Islet of Langerhans (tissue), 1 donor: Measurements from ENCODE around the gene CDKAL1.
"Not testable (repeated sequence)": the region's sequence is repeated elsewhere in the genome, so short reads cannot be mapped to it uniquely, and the experiment has no call there.

Experiments used
- FAIRE-seq: peaks from one replicate; lab custom pipeline; 2011; peaks lifted over from hg19 to GRCh38; lab: Jason Lieb, UNC

Gene CDKAL1

GRCh38 chr6:20554817-20555216 lies 20.6 kb downstream of the CDKAL1 start:
- no peak for FAIRE-seq

GRCh38 chr6:20559924-20560551 lies 25.8 kb downstream of the CDKAL1 start:
- FAIRE-seq, result peak; percentile 74

GRCh38 chr6:20563377-20563776 lies 29.1 kb downstream of the CDKAL1 start:
- no peak for FAIRE-seq

- FAIRE-seq, result peak; percentile 100
These were observed 30.0 kb downstream of the CDKAL1 start for GRCh38 chr6:20564269-20564668.

- no peak for FAIRE-seq
These were observed 30.5 kb downstream of the CDKAL1 start for GRCh38 chr6:20564777-20565176.

GRCh38 chr6:20565342-20565741 lies 31.1 kb downstream of the CDKAL1 start:
- no peak for FAIRE-seq

GRCh38 chr6:20566109-20566508 lies 31.9 kb downstream of the CDKAL1 start:
- FAIRE-seq, result no peak

- FAIRE-seq, result no peak
These were observed 34.8 kb downstream of the CDKAL1 start for GRCh38 chr6:20569000-20569610.

- FAIRE-seq, result no peak
These were observed 37.0 kb downstream of the CDKAL1 start for GRCh38 chr6:20571261-20571660.

- no peak for FAIRE-seq
These were observed 38.0 kb downstream of the CDKAL1 start for GRCh38 chr6:20572288-20572687.

- FAIRE-seq, result peak; percentile 27
These were observed 38.7 kb downstream of the CDKAL1 start for GRCh38 chr6:20572940-20573339.

- no peak for FAIRE-seq
These were observed 40.1 kb downstream of the CDKAL1 start for GRCh38 chr6:20574355-20574754.

GRCh38 chr6:20575125-20575524 lies 40.9 kb downstream of the CDKAL1 start:
- FAIRE-seq, result no peak

GRCh38 chr6:20575704-20576451 lies 41.6 kb downstream of the CDKAL1 start:
- no peak for FAIRE-seq

- FAIRE-seq, result no peak
These were observed 43.0 kb downstream of the CDKAL1 start for GRCh38 chr6:20577173-20577688.

- FAIRE-seq, result no peak
These were observed 46.8 kb downstream of the CDKAL1 start for GRCh38 chr6:20581070-20581469.

- FAIRE-seq, result no peak
These were observed 48.6 kb downstream of the CDKAL1 start for GRCh38 chr6:20582586-20583443.

GRCh38 chr6:20583444-20583800 lies 49.2 kb downstream of the CDKAL1 start:
- peak; percentile 55 for FAIRE-seq

- no peak for FAIRE-seq
These were observed 50.0 kb downstream of the CDKAL1 start for GRCh38 chr6:20584100-20584731.

GRCh38 chr6:20589266-20589665 lies 55.0 kb downstream of the CDKAL1 start:
- peak; percentile 88 for FAIRE-seq

- FAIRE-seq, result not testable (repeated sequence)
These were observed 56.2 kb downstream of the CDKAL1 start for GRCh38 chr6:20590476-20590875.

GRCh38 chr6:20594299-20594853 lies 60.1 kb downstream of the CDKAL1 start:
- not testable (repeated sequence) for FAIRE-seq
